ENCODE data around the gene TTC39B. TPM values are rescaled to one million over a fixed set of nuclear protein-coding genes. Genes with fewer than 3 reads are reported as not detected.

TTC39B gene
- total RNA-seq, 1 experiment from 2014 or later: 2.4 TPM

- no peak for DNase-seq (ENCODE audit: low read depth)
Observed at GRCh38 chr9:15133488-15133887, 173.5 kb downstream of the TTC39B start.

- no peak for DNase-seq (ENCODE audit: low read depth)
Observed at GRCh38 chr9:15132091-15132490, 174.9 kb downstream of the TTC39B start.

GRCh38 chr9:15131094-15131493 lies 175.9 kb downstream of the TTC39B start:
- DNase-seq (ENCODE audit: low read depth): no peak

GRCh38 chr9:15127831-15128230 lies 179.2 kb downstream of the TTC39B start:
- no peak for DNase-seq (ENCODE audit: low read depth)

DNA sequence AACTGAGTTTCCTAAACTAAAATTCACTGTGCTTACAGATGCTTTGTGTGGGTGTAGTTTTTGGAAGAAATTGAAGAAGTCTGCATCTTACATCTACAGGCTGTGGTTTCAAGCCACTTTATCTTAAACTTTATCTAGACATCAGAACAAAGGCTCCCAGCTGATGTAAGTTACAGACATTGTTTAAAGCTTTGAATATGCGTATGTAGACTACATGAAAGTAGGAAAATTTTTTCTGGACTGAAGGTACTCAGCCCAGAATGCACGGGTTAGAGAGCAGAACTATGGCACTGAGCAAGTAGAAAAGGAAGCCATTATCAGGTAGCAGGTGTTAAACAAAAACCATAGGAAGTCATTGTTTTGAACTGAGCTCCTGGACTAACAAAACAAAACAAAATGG lies 185.4 kb downstream of the TTC39B start:
- DNase-seq (ENCODE audit: low read depth): no peak

GRCh38 chr9:15116130-15116580 lies 190.9 kb downstream of the TTC39B start:
- DNase-seq (ENCODE audit: low read depth): no peak

DNA sequence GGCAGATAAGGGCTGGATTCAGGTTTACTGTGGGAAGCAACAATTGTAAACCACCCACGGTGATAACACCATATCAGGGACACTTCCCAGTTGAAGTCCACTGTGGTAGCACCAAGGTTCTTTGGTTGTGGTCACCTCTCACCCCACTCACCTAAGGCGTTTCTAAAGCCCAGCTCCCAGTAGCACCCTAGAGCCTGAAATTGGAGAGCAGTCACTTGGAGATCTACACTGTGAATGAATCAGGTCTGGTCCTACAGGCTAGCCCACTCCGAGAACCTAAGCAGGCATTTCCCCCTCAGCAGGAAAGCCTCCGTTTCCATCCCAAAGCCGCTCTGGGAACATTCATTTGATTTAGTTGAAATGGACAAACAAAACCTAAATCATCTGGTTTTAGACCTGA lies 191.3 kb downstream of the TTC39B start:
- no peak for DNase-seq (ENCODE audit: low read depth)

DNA sequence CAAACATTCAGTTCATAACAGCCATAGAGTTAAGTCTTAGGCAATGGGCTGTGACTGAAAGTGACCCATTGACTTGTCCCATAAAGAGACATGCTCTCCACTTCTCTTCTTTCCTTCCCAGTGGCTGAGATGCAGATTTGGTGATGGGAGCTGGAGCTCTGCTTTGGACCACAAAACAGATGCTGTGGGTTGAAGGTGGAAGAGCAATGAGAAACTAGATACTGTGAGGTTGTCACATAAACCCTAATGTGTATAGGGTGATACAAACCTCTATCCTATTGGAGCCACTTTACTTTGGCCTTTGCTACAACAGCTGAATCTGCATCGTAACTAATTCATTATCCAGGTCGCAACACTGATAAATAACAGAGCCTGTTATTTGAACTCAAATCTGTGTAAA lies 192.0 kb downstream of the TTC39B start:
- DNase-seq (ENCODE audit: low read depth): no peak

Other genes starting within 250 kb of the TTC39B start
- 24.5 TPM in 2 replicates for gene SNAPC3, start 115.7 kb upstream of the TTC39B start, total RNA-seq (2014; rRNA removed; shearing (Covaris generic))
- gene PSIP1, start 203.8 kb upstream of the TTC39B start, total RNA-seq (2014; rRNA removed; shearing (Covaris generic)): 48.2 and 54.5 TPM in 2 replicates
- gene CCDC171, start 245.8 kb upstream of the TTC39B start, total RNA-seq (2014; rRNA removed; shearing (Covaris generic)): 0.48 and 0.68 TPM in 2 replicates